Measurements from ENCODE around the gene LILRA5. TPM values are rescaled to one million over a fixed set of nuclear protein-coding genes. Genes with fewer than 3 reads are reported as not detected.

The LILRA5 gene
- total RNA-seq, 6 donors from 2014 or later, result 3.1 to 34.9 (median 20.3) TPM

DNA sequence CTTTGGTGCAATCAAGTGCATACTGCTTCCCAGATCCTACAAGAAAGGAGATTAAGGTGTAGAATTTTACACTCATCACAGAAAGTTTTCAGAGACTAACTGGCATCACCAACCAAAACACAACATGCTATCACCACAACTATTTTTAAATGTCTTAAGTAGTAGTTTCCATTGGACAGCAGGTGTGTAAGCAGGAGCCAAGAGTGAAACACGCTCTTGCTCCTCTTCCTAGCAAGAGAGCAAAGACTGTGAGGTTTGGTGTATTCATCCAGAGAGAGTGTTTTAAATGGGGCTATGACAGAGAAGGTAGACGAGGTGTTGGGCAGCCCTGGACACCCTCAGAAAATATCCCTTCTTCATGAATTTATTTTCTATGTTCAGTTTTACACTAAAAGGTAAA is 38.5 kb upstream of the LILRA5 start:
- 39 to 53% methylated on average over 2 of the region's 2 CpGs for WGBS, 2 donors
- no peak overlapping the region for H3K4me3 ChIP-seq
- no peaks in the 10 kb centered on the region for H3K9me3 ChIP-seq
- ATAC-seq (ENCODE audit: low FRiP score in 2 of 2) (no peak), DNase-seq (no peak)
- no peak overlapping the region for H3K27ac ChIP-seq
- TF ChIP-seq POLR2A (IDR thresholded peaks at IDR 0.05) (no peak), POLR2AphosphoS5 (IDR thresholded peaks at IDR 0.05) (no peak), EP300 (IDR thresholded peaks at IDR 0.05) (no peak)
- TF ChIP-seq, protein P1, sequence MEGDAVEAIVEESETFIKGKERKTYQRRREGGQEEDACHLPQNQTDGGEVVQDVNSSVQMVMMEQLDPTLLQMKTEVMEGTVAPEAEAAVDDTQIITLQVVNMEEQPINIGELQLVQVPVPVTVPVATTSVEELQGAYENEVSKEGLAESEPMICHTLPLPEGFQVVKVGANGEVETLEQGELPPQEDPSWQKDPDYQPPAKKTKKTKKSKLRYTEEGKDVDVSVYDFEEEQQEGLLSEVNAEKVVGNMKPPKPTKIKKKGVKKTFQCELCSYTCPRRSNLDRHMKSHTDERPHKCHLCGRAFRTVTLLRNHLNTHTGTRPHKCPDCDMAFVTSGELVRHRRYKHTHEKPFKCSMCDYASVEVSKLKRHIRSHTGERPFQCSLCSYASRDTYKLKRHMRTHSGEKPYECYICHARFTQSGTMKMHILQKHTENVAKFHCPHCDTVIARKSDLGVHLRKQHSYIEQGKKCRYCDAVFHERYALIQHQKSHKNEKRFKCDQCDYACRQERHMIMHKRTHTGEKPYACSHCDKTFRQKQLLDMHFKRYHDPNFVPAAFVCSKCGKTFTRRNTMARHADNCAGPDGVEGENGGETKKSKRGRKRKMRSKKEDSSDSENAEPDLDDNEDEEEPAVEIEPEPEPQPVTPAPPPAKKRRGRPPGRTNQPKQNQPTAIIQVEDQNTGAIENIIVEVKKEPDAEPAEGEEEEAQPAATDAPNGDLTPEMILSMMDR (IDR thresholded peaks at IDR 0.05), result no peak
- H3K36me3 ChIP-seq, result peaks cover 0 to 5% (median 1%) of the 10 kb centered on the region in 4 donors
- H3K4me1 ChIP-seq, result no peaks in the 10 kb centered on the region
- H3K27me3 ChIP-seq, result no peaks in the 10 kb centered on the region

DNA sequence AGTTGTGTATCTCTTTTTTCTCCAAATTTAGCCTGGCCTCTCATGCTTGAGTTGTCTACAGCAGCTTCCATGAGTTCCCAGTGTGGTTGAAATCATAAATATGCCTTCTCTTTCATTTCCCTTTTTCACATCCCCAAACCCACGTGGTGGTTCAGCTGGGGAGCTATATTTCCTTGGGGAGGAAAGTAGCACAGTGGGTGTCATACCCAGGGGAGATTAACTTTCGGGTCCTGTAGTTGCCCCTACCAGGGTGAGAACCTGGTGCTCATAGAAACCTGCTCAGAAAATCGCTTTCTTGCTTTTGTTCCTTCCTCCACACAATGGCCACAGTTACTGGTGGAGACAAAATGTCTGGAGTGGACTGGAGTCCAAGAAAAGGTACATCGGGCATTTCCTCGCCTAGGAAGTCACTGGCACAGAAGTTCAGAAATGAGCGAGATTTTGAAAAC is 33.0 kb upstream of the LILRA5 start:
- TF ChIP-seq POLR2A (IDR thresholded peaks at IDR 0.05), result no peak
- no peak for TF ChIP-seq EP300 (IDR thresholded peaks at IDR 0.05)
- TF ChIP-seq, protein P1 (IDR thresholded peaks at IDR 0.05), result no peak
- no peak for TF ChIP-seq POLR2AphosphoS5 (IDR thresholded peaks at IDR 0.05)
- Histone ChIP-seq H3K27ac (no peak overlapping the region), H3K9me3 (no peaks in the 10 kb centered on the region), H3K36me3 (no peaks in the 10 kb centered on the region), H3K4me1 (no peaks in the 10 kb centered on the region), H3K27me3 (no peaks in the 10 kb centered on the region), H3K4me3 (no peak overlapping the region)
- peak in 1 of 2 donors; percentile 63 for ATAC-seq (ENCODE audit: low FRiP score in 2 of 2)
- no peak for DNase-seq
- WGBS, 2 donors, result 64 to 65% methylated on average over 6 of the region's 6 CpGs

DNA sequence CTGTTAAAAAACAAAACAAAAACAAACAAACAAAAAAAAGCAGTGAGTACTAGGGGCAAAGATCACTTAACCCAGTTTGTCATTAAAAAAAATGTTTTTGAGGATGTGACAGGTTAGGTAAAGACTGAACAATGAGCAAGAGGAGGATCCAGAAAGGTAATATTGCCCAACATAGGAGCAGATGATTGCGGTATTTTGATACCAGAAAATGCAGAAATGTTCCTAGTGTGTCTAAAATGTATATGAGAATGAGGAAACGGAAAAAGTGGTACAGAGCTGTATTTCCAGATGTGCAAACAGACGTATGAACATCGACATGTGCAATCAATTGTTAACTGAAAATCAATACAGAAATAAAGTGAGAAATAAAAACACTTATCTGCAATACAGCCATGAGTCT is 30.9 kb upstream of the LILRA5 start:
- 55 to 60% methylated on average over 4 of the region's 4 CpGs for WGBS, 2 donors
- Histone ChIP-seq H3K4me3 (no peak overlapping the region), H3K27ac (no peak overlapping the region), H3K27me3 (no peaks in the 10 kb centered on the region), H3K36me3 (no peaks in the 10 kb centered on the region), H3K9me3 (no peaks in the 10 kb centered on the region), H3K4me1 (no peaks in the 10 kb centered on the region)
- no peak for ATAC-seq (ENCODE audit: low FRiP score in 2 of 2)
- DNase-seq, result no peak
- no peak for TF ChIP-seq EP300 (IDR thresholded peaks at IDR 0.05)
- TF ChIP-seq POLR2AphosphoS5 (IDR thresholded peaks at IDR 0.05), result no peak
- TF ChIP-seq POLR2A (IDR thresholded peaks at IDR 0.05), result no peak
- TF ChIP-seq, protein P1 (IDR thresholded peaks at IDR 0.05), result no peak

DNA sequence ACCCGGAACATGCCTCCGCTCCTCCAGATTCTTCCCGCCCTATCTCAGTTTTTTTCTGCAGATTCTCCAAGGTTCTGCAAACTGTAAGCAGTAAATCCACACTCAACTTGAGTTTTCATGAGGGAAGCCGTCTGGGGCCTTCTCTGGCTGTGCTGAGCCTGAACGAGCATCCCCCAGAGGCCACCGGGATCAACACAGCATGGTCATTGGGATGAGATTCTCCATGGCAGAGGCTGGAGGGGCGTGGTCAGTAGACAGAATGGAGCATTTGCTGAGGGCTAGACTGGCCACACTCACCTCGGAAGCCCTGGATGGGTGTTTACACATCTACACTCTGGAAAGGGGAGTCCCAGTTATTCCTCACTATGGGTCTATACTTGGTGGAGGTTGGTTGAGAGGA is 28.3 kb upstream of the LILRA5 start:
- no peak for ATAC-seq (ENCODE audit: low FRiP score in 2 of 2)
- 75 to 76% methylated on average over 8 of the region's 8 CpGs for WGBS, 2 donors
- no peak overlapping the region for H3K4me3 ChIP-seq
- no peaks in the 10 kb centered on the region for H3K36me3 ChIP-seq
- no peaks in the 10 kb centered on the region for H3K9me3 ChIP-seq
- no peaks in the 10 kb centered on the region for H3K27me3 ChIP-seq
- no peak overlapping the region for H3K27ac ChIP-seq
- H3K4me1 ChIP-seq, result no peaks in the 10 kb centered on the region
- TF ChIP-seq EP300 (IDR thresholded peaks at IDR 0.05) (no peak), POLR2A (IDR thresholded peaks at IDR 0.05) (no peak), POLR2AphosphoS5 (IDR thresholded peaks at IDR 0.05) (no peak)
- TF ChIP-seq, protein P1 (IDR thresholded peaks at IDR 0.05), result no peak
- no peak for DNase-seq

DNA sequence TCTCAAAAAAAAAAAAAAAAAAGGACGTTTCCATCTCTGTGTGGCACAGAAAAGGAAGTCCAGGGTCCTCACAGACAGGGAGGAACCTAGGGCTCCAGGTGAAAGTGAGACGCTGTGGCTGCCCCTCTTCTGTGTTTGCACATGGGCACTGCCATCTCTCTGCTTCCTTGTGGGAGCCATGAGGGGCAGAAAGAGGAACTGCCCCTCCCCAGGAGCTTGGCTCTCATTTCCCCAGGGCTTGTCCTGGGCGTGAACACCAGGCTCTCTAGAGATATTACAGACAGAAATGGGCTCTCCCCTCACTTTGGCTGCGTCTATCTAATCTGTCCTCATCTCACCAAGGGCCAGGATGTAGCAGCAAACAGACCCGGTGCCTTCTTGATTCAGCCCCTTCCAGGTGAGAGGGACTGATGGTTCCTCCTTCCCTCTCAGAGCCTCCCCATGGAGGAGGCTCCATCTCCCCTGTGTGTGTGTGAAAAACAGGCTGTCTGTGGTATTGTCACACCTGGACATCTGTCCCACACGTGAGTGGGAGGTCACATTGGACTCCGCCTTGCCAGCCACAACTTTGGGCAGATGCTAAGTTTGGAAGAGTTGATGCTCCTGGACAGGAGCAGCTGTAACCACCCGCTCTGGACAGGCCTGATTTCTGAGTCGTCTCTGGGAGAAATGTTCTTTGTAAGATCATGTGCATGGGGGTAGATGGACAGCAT is 26.8 kb upstream of the LILRA5 start:
- WGBS, 2 donors, result 49 to 50% methylated on average over 7 to 9 of the region's 9 CpGs
- H3K36me3 ChIP-seq, result no peaks in the 10 kb centered on the region
- peak in 1 of 2 donors; percentile 68 for ATAC-seq (ENCODE audit: low FRiP score in 2 of 2)
- DNase-seq, result peak in 1 of 2 donors; percentile 45
- TF ChIP-seq POLR2AphosphoS5 (IDR thresholded peaks at IDR 0.05) (no peak), POLR2A (IDR thresholded peaks at IDR 0.05) (no peak), EP300 (IDR thresholded peaks at IDR 0.05) (no peak)
- TF ChIP-seq, protein P1 (IDR thresholded peaks at IDR 0.05), result no peak
- no peak overlapping the region for H3K4me3 ChIP-seq
- no peaks in the 10 kb centered on the region for H3K27me3 ChIP-seq
- no peak overlapping the region for H3K27ac ChIP-seq
- no peaks in the 10 kb centered on the region for H3K9me3 ChIP-seq
- no peaks in the 10 kb centered on the region for H3K4me1 ChIP-seq
